Effector memory CD4-positive, alpha-beta T cell (primary cell): ENCODE results near the gene PPP1R12B.
"Not testable (repeated sequence)": the region's sequence is repeated elsewhere in the genome, so short reads cannot be mapped to it uniquely, and the experiment has no call there.

Experiments used
- DNase-seq, 3 donors: peaks; one replicate each; pipeline ENCODE4 v3.0.0-alpha.2; 2020
- H3K27ac ChIP-seq: 2 replicates; pipeline ENCODE4 v1.7.0; 2013; ENCODE audit warnings: mild to moderate bottlenecking, low read length, moderate library complexity; ENCODE audit not compliant: insufficient read depth, poor library complexity, severe bottlenecking
- H3K27me3 ChIP-seq: replicated peaks from 2 replicates; pipeline ENCODE4 v1.7.0; 2013; ENCODE audit warnings: mild to moderate bottlenecking, low read length; ENCODE audit not compliant: insufficient read depth, control insufficient read depth, poor library complexity, severe bottlenecking
- H3K36me3 ChIP-seq: 2 replicates; pipeline ENCODE4 v1.7.0; 2013; ENCODE audit warnings: mild to moderate bottlenecking, low read length, moderate library complexity; ENCODE audit not compliant: control insufficient read depth, insufficient read depth
- H3K4me1 ChIP-seq: 2 replicates; pipeline ENCODE4 v1.7.0; 2013; ENCODE audit warnings: low read length, mild to moderate bottlenecking; ENCODE audit not compliant: control insufficient read depth, insufficient read depth, poor library complexity, severe bottlenecking
- H3K4me3 ChIP-seq: 2 replicates; pipeline ENCODE4 v1.7.0; 2013; ENCODE audit warnings: low read length, low read depth, mild to moderate bottlenecking; ENCODE audit not compliant: insufficient read depth, poor library complexity, severe bottlenecking
- H3K9me3 ChIP-seq: 2 replicates; pipeline ENCODE4 v1.7.0; 2013; ENCODE audit warnings: mild to moderate bottlenecking, low read length, moderate library complexity; ENCODE audit not compliant: control insufficient read depth

The PPP1R12B gene

GRCh38 chr1:202473266-202474045 lies 125.0 kb downstream of the PPP1R12B start:
- not testable (repeated sequence) for H3K9me3 ChIP-seq, H3K4me3 ChIP-seq, H3K27me3 ChIP-seq, DNase-seq, H3K4me1 ChIP-seq, H3K27ac ChIP-seq, H3K36me3 ChIP-seq

GRCh38 chr1:202479661-202480060 lies 131.2 kb downstream of the PPP1R12B start:
- H3K9me3 ChIP-seq, H3K27ac ChIP-seq, H3K27me3 ChIP-seq, DNase-seq, H3K4me3 ChIP-seq, H3K4me1 ChIP-seq, H3K36me3 ChIP-seq: not testable (repeated sequence)

- not testable (repeated sequence) for DNase-seq, H3K36me3 ChIP-seq, H3K9me3 ChIP-seq, H3K27me3 ChIP-seq, H3K4me3 ChIP-seq, H3K4me1 ChIP-seq, H3K27ac ChIP-seq
These were observed 132.1 kb downstream of the PPP1R12B start for GRCh38 chr1:202480640-202481039.

- H3K36me3 ChIP-seq, DNase-seq, H3K27ac ChIP-seq, H3K4me1 ChIP-seq, H3K9me3 ChIP-seq, H3K4me3 ChIP-seq, H3K27me3 ChIP-seq: not testable (repeated sequence)
These were observed 134.9 kb downstream of the PPP1R12B start for GRCh38 chr1:202483362-202483761.

DNA sequence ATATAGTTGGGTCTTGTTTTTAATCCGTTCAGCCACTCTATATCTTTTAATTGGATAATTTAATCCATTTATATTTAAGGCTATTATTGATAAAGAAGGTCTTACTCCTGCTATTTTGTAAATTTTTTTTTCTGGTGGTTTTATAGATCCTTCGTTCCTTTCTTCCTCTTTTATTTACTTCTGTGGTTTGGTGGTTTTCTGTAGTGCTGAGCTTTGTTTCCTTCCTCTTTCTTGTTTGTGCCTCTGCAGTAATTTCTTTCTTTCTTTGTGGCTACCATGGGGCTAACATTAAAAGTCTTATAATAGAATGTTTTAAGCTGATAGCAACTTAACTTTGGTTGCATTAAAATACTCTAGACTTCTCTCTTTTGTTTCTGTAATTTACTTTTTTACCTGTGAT lies 135.5 kb downstream of the PPP1R12B start:
- not testable (repeated sequence) for H3K27ac ChIP-seq, H3K27me3 ChIP-seq, H3K36me3 ChIP-seq, H3K4me3 ChIP-seq, H3K4me1 ChIP-seq, H3K9me3 ChIP-seq, DNase-seq

- not testable (repeated sequence) for H3K36me3 ChIP-seq, DNase-seq, H3K27me3 ChIP-seq, H3K27ac ChIP-seq, H3K4me3 ChIP-seq, H3K9me3 ChIP-seq, H3K4me1 ChIP-seq
These were observed 136.3 kb downstream of the PPP1R12B start for GRCh38 chr1:202484820-202485219.

DNA sequence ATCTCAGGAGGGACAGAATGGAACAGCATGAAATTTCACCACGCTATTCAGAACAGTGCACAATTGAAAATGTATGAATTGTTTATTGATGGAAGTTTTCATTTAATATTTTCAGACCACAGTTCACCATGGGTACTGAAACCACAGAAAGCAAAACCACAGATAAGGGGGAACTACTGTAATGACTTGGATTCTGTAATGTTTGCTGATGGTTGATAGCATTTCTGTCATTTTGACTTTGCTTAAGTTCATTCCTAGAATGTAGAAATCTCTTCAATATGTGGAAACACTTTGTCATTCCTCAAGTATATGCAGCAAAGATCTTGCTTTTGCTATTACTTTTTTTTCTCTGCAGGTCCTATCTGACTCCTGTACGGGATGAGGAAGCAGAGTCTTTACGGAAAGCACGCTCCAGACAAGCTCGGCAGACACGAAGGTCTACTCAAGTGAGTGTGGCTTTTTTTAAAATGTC lies 139.7 kb downstream of the PPP1R12B start:
- DNase-seq, H3K4me3 ChIP-seq, H3K9me3 ChIP-seq, H3K27me3 ChIP-seq, H3K4me1 ChIP-seq, H3K36me3 ChIP-seq, H3K27ac ChIP-seq: not testable (repeated sequence)

GRCh38 chr1:202489101-202489500 lies 140.6 kb downstream of the PPP1R12B start:
- not testable (repeated sequence) for H3K4me3 ChIP-seq, H3K36me3 ChIP-seq, H3K4me1 ChIP-seq, H3K27me3 ChIP-seq, H3K27ac ChIP-seq, DNase-seq, H3K9me3 ChIP-seq

GRCh38 chr1:202493112-202493511 lies 144.6 kb downstream of the PPP1R12B start:
- DNase-seq, H3K9me3 ChIP-seq, H3K27me3 ChIP-seq: not testable (repeated sequence)

GRCh38 chr1:202498542-202498941 lies 150.0 kb downstream of the PPP1R12B start:
- peaks cover 12% of the 10 kb centered on the region for H3K36me3 ChIP-seq
- no peak overlapping the region for H3K4me3 ChIP-seq
- DNase-seq, result no peak
- H3K4me1 ChIP-seq, result no peaks in the 10 kb centered on the region
- no peaks in the 10 kb centered on the region for H3K9me3 ChIP-seq
- no peak overlapping the region for H3K27ac ChIP-seq
- no peaks in the 10 kb centered on the region for H3K27me3 ChIP-seq

More at GRCh38 chr1:202493112-202493511, 144.6 kb downstream of the PPP1R12B start:
- peaks cover 12% of the 10 kb centered on the region for H3K36me3 ChIP-seq
- H3K4me3 ChIP-seq, H3K27ac ChIP-seq, H3K4me1 ChIP-seq: not testable (repeated sequence)
